Measurements from ENCODE around the gene TMEM150B. TPM values are rescaled to one million over a fixed set of nuclear protein-coding genes. Genes with fewer than 3 reads are reported as not detected.

The TMEM150B gene
- total RNA-seq, 1 experiment from 2014 or later, result not detected

DNA sequence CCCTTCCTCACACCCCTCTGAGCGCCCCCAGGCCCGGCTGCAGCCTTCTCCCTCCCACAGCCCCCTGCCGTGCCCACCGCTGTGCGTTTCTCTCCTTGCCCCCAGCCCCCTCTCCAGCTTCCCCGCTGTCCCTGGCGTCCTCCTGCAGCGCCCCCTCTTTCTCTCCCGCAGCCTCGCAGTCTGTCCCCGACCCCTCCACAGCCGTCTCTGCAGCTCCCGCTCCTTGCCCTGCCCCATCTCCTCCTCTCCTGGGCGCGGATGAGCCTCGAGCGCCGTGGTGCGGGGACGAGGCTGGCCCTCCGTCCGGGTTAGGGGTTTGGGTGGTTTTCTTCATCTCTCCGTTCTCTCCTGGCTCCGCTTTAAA lies 15.6 kb upstream of the TMEM150B start:
- intact Hi-C loops (cut with micrococcal nuclease; ENCODE audit: unreplicated experiment), result no loop called here
- DNase-seq, result peak; percentile 32
- no peaks in the 10 kb centered on the region for H3K27me3 Mint-ChIP-seq (ENCODE audit: unreplicated experiment)

DNA sequence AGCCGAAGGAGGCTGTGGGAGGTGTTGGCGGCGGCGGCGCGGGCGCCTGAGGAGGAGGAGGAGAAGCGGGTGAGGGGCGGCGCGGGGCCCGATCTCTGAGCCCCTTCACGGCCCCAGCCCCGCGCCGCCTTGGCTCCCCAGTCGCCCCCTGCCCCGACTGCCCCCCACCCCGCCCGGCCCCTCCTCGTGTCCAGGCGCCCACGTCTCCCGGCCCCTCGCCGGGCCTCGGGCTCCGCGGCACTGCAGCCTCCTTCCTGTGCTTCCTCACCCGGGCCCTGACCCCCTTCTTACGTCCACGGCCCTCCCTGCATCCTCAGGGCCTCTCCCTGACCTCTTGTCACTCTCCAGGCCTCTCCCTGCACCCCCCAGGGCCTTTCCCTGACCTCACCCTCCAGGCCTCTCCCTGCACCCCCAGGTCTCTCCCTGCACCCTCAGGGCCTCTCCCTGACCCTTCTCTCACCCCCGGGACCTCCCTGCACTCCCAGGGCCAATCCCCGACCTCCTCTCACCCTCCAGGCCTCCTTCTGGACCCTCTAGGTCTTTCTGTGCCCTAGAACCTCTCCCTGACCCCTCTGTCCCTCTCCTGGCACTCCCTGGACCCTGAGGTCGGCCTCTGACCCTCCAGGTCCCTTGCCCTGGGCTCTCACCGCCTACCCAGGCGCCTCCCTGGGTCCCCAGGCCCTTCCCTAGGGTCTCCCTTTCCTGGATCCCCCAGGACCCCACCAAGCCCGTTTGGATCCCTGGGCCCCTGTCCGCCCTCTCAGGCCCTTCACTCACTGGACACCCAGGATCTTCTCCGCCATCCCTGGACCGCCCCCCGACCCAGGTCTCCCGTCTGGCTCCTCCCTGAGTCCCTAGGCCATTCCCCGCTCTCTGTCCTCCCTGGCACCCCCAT lies 15.0 kb upstream of the TMEM150B start:
- intact Hi-C loops (cut with micrococcal nuclease; ENCODE audit: unreplicated experiment), result loop anchor here (5.0 kb wide), 1 partner anchor 42 kb away; the partner anchor contains the start of gene TMEM238
- H3K36me3 Mint-ChIP-seq (ENCODE audit: insufficient read depth, unreplicated experiment), result peaks cover 52% of the 10 kb centered on the region
- BruUV-seq (replicated peaks), result TSS peak; percentile 39
- CTCF ChIA-PET, result interaction anchor here (0.6 to 2.1 kb wide), 15 partner anchors 12 to 199 kb away, joined by 3 to 35 read pairs (median 6); partner anchors contain the start of genes DNAAF3, HSPBP1, PPP6R1 and TMEM238
- H3K27me3 Mint-ChIP-seq (ENCODE audit: unreplicated experiment), result no peaks in the 10 kb centered on the region
- DNase-seq, result no peak
- TF ChIP-seq, protein P1, sequence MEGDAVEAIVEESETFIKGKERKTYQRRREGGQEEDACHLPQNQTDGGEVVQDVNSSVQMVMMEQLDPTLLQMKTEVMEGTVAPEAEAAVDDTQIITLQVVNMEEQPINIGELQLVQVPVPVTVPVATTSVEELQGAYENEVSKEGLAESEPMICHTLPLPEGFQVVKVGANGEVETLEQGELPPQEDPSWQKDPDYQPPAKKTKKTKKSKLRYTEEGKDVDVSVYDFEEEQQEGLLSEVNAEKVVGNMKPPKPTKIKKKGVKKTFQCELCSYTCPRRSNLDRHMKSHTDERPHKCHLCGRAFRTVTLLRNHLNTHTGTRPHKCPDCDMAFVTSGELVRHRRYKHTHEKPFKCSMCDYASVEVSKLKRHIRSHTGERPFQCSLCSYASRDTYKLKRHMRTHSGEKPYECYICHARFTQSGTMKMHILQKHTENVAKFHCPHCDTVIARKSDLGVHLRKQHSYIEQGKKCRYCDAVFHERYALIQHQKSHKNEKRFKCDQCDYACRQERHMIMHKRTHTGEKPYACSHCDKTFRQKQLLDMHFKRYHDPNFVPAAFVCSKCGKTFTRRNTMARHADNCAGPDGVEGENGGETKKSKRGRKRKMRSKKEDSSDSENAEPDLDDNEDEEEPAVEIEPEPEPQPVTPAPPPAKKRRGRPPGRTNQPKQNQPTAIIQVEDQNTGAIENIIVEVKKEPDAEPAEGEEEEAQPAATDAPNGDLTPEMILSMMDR (IDR thresholded peaks at IDR 0.05; ENCODE audit: unreplicated experiment), result no peak
- H3K27ac Mint-ChIP-seq (ENCODE audit: unreplicated experiment), result peak overlapping the region; percentile 97
- H3K4me1 Mint-ChIP-seq (ENCODE audit: low read depth, unreplicated experiment), result peaks cover 23% of the 10 kb centered on the region
- H3K9me3 Mint-ChIP-seq (ENCODE audit: low read depth, unreplicated experiment), result no peaks in the 10 kb centered on the region
- H3K4me3 Mint-ChIP-seq (ENCODE audit: low read depth, unreplicated experiment), result peak overlapping the region; percentile 91

More for the DNA sequence above, 15.6 kb upstream of the TMEM150B start:
- Mint-ChIP-seq H3K36me3 (ENCODE audit: insufficient read depth, unreplicated experiment) (peaks cover 58% of the 10 kb centered on the region), H3K4me3 (ENCODE audit: low read depth, unreplicated experiment) (peak overlapping the region; percentile 91), H3K4me1 (ENCODE audit: low read depth, unreplicated experiment) (peaks cover 29% of the 10 kb centered on the region), H3K27ac (ENCODE audit: unreplicated experiment) (peak overlapping the region; percentile 97), H3K9me3 (ENCODE audit: low read depth, unreplicated experiment) (no peaks in the 10 kb centered on the region)
- BruUV-seq (replicated peaks), result no TSS peak
- TF ChIP-seq, protein P1 (IDR thresholded peaks at IDR 0.05; ENCODE audit: unreplicated experiment), result no peak
- CTCF ChIA-PET, result no interaction called here

DNA sequence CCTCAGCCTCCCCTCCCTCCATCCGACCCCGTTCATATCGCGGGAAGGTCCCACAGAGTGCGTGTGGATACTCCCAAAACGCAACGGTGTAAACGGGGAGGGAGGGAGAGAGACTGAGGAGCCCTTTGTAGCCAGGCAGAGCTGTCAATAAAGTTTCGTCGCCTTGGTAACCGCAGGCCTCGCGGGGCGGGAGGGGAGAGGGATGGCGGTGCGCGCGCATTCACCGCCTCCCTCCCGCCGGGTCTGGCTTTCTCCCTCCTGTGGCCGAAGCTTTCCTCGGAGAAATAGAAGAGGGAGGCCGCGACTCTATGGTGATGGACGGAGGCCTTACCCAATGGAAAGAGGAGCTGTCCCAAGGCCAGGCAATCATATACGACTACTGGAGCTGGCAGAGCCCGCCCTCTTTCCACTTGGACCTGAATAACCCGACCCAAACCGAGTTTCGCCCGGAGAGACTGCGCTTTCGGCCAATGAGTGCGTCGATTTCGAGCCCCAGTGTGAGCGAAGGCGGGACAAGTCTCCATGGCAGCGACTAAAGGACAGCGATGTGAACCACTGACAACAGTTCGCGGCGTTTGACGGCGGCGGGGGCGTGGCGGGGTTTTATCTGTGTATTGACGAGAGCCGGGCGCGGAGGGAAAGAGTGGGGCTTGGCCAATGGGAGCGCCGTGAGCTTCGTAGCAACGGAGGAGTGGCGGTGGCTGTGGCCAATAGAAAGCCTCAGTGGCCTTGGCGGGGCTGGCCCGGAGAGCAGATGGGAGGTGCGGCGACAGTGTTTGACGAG lies 14.2 kb upstream of the TMEM150B start, which contains the start of gene KMT5C:
KMT5C (plus strand) TSS at position 772 of the 784 bp plus-strand sequence. CDS start 2,061 bp downstream, outside the sequence.
- Mint-ChIP-seq H3K36me3 (ENCODE audit: insufficient read depth, unreplicated experiment) (peaks cover 52% of the 10 kb centered on the region), H3K4me3 (ENCODE audit: low read depth, unreplicated experiment) (peak within 1 kb of the TSS; percentile 91), H3K4me1 (ENCODE audit: low read depth, unreplicated experiment) (peaks cover 20% of the 10 kb centered on the region), H3K27me3 (ENCODE audit: unreplicated experiment) (no peaks in the 10 kb centered on the region), H3K27ac (ENCODE audit: unreplicated experiment) (peak within 1 kb of the TSS; percentile 97), H3K9me3 (ENCODE audit: low read depth, unreplicated experiment) (no peaks in the 10 kb centered on the region)
- peak; percentile 100 for DNase-seq
- BruUV-seq (replicated peaks), result no TSS peak
- CTCF ChIA-PET, result interaction anchor here (0.6 to 2.1 kb wide), 17 partner anchors 10 to 199 kb away, joined by 3 to 35 read pairs (median 4); partner anchors contain the start of genes DNAAF3, HSPBP1, PPP6R1 and TMEM238
- intact Hi-C loops (cut with micrococcal nuclease; ENCODE audit: unreplicated experiment), result loop anchor here (5.0 kb wide), 1 partner anchor 43 kb away; the partner anchor contains the start of gene TMEM238
- TF ChIP-seq, protein P1 (IDR thresholded peaks at IDR 0.05; ENCODE audit: unreplicated experiment), result no peak

DNA sequence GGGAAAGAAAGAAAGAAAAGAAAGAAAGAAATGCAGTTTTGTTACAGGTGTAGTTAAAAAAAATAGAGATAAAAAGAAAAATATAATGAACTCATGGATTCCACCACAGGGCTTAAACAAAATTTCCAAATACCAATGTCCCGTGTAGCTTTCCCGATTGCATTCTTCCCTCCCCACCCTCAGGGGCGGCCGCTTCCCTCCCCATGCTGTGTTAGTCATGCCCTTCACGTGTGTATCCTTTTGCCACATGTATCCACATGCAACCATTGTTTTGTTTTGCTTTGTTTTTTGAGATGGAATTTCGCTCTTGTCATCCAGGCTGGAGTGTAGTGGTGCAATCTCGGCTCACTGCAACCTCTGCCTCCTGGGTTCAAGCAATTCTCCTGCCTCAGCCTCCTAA lies 11.0 kb upstream of the TMEM150B start:
- Mint-ChIP-seq H3K27me3 (ENCODE audit: unreplicated experiment) (no peaks in the 10 kb centered on the region), H3K4me3 (ENCODE audit: low read depth, unreplicated experiment) (no peak overlapping the region), H3K36me3 (ENCODE audit: insufficient read depth, unreplicated experiment) (peaks cover 47% of the 10 kb centered on the region), H3K4me1 (ENCODE audit: low read depth, unreplicated experiment) (peaks cover 22% of the 10 kb centered on the region), H3K27ac (ENCODE audit: unreplicated experiment) (no peak overlapping the region), H3K9me3 (ENCODE audit: low read depth, unreplicated experiment) (no peaks in the 10 kb centered on the region)
- TF ChIP-seq, protein P1 (IDR thresholded peaks at IDR 0.05; ENCODE audit: unreplicated experiment), result no peak
- CTCF ChIA-PET, result no interaction called here
- DNase-seq, result no peak
- BruUV-seq (replicated peaks), result no TSS peak
- intact Hi-C loops (cut with micrococcal nuclease; ENCODE audit: unreplicated experiment), result loop anchor here (5.0 kb wide), 1 partner anchor 46 kb away; the partner anchor contains the start of gene TMEM238

All from Calu3 (cell line).